22Rv1 (cell line): Measurements from ENCODE around the gene SGCG.

Source experiments
- ZFX ChIP-seq: fragments of 450-650 bp; IDR thresholded peaks from 2 replicates; pipeline ENCODE4 v1.6.1; 2017; ENCODE audit warnings: antibody characterized with exemption, borderline replicate concordance
- TF ChIP-seq, protein P1 (sequence below): fragments of 450-650 bp; IDR thresholded peaks from 2 replicates; pipeline ENCODE4 v1.5.1; 2017; ENCODE audit warnings: mild to moderate bottlenecking

DNA sequence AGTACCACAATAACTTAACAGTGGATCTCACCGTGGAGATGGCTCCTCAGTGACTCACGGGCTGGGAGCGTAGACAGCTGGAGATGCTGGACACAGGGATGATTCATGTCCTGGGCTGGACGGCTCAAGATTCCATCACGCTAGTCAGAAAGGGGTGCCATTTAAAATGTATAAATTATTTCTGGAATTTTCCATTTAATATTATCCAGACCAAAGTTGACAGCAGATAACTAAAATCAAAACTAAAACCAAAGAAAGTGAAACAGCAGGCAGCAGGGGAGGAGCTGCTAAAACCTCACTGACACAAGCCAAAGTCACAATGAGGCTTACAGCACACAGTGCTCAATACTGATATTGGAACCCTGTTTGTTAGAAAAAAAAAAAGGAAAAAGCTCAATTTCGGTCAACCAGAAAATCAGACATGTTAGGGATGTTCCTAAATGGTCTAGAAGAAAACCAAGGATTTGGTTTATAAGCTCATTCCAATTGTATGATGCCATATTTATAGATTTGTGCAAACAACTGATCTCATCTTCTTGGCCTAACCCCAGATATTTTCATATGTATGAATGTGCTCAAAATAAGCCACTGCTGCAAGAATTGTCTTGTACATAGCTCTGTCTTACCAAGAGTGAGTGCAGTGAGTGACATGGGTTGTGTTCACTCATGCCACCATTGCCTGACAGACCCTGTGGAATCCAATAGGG is 140.9 kb downstream of the SGCG start:
- TF ChIP-seq, protein P1, sequence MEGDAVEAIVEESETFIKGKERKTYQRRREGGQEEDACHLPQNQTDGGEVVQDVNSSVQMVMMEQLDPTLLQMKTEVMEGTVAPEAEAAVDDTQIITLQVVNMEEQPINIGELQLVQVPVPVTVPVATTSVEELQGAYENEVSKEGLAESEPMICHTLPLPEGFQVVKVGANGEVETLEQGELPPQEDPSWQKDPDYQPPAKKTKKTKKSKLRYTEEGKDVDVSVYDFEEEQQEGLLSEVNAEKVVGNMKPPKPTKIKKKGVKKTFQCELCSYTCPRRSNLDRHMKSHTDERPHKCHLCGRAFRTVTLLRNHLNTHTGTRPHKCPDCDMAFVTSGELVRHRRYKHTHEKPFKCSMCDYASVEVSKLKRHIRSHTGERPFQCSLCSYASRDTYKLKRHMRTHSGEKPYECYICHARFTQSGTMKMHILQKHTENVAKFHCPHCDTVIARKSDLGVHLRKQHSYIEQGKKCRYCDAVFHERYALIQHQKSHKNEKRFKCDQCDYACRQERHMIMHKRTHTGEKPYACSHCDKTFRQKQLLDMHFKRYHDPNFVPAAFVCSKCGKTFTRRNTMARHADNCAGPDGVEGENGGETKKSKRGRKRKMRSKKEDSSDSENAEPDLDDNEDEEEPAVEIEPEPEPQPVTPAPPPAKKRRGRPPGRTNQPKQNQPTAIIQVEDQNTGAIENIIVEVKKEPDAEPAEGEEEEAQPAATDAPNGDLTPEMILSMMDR, result no peak
- TF ChIP-seq ZFX, result no peak
